GM10266 (cell line): Measurements from ENCODE around the gene HOXB5.

Experiments used
- DNase-seq: peaks from one replicate; pipeline ENCODE4 v3.0.0; 2012; ENCODE audit errors: extremely low spot score
- TF ChIP-seq, protein P1 (sequence below): IDR thresholded peaks from 2 replicates; pipeline ENCODE4 v1.5.1; 2012; ENCODE audit warnings: mild to moderate bottlenecking, low read depth; ENCODE audit not compliant: control insufficient read depth, insufficient read depth; ENCODE audit errors: missing control alignments

HOXB5 gene

DNA sequence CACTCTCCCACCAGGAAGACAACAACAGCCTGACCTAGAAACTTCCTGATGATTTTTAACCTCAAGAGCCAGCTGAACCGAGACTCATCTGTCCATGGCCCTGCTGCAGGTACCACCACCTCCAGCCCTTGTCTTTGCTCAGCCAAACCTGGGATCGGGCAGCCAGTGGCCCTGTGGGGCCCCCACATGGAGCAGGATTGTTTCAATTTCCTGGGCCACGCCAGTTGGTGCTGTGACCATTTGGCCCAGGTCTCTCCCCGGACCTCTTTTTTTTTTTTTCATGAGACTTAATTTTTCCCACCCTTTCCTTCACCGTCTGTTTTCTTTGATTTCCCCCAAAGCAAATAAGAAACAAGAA, 40.4 kb downstream of the HOXB5 start:
- DNase-seq: no peak
- TF ChIP-seq, protein P1, sequence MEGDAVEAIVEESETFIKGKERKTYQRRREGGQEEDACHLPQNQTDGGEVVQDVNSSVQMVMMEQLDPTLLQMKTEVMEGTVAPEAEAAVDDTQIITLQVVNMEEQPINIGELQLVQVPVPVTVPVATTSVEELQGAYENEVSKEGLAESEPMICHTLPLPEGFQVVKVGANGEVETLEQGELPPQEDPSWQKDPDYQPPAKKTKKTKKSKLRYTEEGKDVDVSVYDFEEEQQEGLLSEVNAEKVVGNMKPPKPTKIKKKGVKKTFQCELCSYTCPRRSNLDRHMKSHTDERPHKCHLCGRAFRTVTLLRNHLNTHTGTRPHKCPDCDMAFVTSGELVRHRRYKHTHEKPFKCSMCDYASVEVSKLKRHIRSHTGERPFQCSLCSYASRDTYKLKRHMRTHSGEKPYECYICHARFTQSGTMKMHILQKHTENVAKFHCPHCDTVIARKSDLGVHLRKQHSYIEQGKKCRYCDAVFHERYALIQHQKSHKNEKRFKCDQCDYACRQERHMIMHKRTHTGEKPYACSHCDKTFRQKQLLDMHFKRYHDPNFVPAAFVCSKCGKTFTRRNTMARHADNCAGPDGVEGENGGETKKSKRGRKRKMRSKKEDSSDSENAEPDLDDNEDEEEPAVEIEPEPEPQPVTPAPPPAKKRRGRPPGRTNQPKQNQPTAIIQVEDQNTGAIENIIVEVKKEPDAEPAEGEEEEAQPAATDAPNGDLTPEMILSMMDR: no peak

DNA sequence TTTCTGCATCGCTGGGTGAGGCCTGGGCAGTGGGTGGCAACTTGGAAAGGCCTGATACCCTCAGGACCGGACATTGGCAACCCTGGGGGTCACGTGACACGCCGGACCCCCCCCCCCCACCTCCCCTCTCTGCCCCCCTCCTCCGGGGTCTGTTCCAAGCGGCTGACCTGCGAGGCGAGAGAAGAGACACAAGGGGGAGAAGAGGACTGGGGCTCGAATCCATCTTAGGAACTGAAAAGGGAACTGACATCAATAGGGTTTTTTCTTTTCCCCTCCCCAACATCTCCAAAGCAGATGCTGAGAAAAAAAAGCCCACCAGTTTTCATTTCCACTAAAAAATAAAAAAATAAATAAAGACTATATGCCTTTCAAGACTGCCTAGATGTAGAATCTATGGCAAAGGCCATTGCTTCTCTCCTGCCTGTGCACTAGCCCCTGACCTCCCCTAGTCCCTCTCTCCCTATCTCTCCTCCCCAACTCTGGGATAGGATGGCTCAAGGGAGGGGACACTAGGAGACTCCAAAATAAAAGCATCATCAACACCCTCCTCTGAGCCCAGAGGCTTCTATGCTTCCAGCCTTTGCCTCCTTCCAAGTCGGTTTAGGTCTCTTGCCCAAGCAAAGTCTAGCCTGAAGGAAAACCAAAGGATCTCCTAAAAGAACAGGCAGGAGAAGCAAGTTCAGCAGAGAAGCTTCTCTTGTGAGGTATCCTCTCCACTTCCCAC, 41.0 kb downstream of the HOXB5 start:
- DNase-seq: no peak
- TF ChIP-seq, protein P1: no peak

DNA sequence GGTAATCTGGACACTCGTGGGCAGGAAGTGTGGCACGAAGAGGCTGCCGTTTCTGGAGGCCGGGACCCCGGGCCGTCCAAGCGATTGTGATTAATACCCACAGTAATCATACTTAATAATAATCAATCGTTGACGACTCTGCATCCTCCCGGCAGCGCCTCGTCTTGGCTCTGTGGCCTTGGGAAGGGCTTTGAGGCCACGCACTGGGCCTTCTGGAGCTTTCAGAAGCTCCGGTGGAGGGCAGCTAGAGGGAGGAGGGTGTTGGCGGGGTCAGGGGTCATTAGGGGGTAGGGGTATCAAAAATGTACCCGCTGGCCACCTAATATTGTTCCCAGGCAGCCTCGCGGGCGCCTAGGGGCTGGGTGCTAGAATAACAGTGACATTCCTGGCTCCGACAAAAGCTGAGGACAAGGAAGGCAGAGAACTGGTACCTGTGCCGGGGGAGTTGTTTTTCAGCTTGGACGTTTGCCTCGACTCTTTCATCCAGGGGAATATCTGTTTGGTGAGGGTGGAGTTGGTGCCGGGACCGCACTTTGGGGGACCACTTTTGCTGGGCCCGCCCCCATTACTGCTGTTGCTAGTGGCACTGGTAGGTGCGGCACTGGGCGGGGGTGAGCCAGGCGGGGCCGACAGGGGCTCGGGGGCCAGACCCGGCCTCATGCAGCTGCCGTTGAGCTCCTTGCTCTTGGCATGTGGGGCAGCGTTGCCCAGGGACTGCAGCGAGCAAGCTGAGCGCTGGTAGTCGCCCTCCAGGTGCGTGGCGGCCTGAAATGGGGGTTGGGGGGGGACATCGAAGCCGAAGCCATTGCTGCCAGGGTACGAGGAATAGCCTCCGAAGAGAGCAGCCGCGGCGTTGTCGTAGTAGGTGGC, 41.7 kb downstream of the HOXB5 start:
- TF ChIP-seq, protein P1: no peak
- no peak for DNase-seq

DNA sequence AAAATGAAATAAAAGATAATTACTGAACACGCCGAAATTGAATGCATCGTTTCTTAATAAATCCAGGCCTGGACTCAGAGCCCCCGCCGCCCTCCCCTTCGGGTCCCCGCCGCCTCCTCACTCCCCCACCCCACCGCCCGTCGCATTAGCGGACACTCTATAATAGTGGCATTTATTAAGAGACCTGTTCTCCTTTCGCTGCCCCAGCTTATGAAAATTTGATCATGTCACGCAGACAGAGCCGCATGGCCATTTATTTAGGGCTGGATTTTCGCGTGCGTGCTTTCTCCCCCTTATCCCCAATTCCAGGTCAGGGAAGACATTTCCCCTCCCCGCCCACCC, 42.4 kb downstream of the HOXB5 start:
- DNase-seq: no peak
- TF ChIP-seq, protein P1: no peak

DNA sequence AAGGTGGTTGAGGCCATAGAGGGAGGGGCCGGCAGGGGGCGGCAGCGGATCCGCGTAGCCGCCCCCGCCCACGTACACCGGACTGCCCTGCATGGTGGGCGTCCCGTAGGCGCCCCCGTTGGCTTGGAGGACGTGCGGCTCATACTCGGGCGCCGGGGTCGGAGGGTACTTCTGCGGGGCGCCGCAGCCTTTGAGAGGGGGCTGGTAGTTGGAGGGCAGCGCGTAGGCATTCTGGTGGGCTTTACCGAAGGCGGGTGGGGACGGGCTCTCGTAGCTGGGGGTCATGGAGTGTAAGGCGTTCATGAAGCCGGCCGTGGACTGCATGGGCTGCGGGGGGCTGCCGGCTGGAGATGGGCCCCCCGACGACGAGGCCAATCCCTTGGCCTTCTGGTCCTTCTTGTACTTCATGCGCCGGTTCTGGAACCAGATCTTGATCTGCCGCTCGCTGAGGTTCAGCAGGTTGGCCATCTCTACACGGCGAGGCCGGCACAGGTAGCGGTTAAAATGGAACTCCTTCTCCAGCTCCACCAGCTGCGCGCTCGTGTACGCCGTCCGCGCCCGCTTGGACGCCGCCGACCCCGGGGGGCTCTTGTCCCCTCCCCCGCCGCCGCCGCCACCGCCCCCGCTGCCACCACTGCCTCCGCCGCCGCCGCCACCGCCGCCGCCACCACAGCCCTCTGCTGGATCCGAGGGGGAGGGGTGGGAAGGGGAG, 42.9 kb downstream of the HOXB5 start:
- TF ChIP-seq, protein P1: no peak
- no peak for DNase-seq

DNA sequence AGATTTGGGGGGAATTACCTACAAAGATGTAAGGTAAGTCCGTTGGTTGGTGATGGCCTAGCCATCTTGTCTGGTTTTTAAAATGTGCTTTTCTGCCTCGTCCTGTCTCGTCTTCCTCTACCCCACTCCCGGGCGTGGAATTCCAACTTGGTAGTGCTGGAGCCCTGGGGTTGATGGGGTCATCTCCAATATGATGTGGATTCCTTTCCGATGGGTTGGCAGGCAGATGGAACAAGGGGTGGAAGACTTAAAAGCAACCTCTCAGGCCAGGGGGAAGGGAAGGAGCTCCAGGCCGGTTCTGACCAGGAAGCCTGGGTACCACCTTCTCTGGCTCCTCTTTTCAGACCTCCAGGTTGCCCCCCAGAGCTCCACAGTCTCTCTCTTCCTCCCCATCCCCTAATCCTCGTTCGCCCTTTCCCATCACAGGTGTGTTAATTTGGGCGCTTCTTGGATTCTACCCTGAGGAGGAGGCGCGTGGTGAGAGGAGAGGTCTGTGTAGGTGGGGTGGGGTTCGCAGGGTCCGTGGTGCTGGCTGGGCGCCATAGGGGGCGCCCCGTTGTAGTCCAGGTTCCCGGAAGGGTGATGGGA, 43.6 kb downstream of the HOXB5 start:
- DNase-seq: no peak
- TF ChIP-seq, protein P1: no peak
